MM.1S (cell line): ENCODE results near the gene SLX4IP.

ENCODE experiments used
- EZH2 ChIP-seq: fragments of 300-600 bp; sonication (generic); optimal IDR thresholded peaks from 2 replicates; pipeline ENCODE3; 2017; ENCODE audit warnings: low read depth, mild to moderate bottlenecking, antibody characterized with exemption, low read length, mixed read lengths
- EZH2phosphoT487 ChIP-seq: fragments of 300-600 bp; sonication (generic); IDR thresholded peaks from 2 replicates; pipeline ENCODE4 v1.6.1; 2018; ENCODE audit warnings: antibody characterized with exemption, low read length
- TF ChIP-seq, protein P1 (sequence below): fragments of 300-600 bp; sonication (generic); IDR thresholded peaks from 2 replicates; pipeline ENCODE4 v1.5.1; 2016; ENCODE audit warnings: antibody characterized with exemption, low read length, mixed read lengths

DNA sequence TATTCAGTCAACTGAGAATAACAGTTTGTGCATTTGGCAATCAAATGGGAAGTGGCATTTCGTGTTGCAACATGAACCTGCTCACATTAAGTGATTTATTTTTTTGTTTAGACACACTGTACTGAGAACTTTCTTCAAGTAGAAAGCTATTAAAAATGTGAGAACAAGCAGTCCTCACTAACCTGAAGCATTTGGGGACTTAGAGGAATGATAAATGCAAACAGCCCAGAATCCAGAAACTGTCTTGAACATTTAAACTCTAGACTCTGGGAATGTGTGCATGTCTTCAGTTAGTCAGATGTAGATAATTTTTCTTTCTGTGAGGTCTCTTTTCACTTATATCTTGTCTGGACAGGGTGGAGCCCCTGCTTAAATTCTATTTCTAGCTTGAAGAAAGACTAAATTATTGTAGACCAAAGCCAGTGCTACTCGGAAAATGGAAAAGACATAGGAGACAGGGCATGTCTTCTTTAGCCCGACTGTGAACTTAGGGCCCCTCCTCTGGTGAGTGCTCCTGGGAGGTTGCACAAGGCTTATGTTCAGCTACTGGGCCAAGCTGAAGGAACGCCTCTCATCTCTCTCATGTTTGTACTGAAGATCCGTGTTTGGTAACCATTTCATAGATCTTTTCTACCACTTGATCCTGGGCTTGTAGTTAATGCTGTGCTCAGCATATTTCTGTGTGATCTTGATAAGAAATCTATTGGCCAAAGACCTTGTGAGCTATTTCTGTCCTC is 70.1 kb downstream of the SLX4IP start:
- TF ChIP-seq, protein P1, sequence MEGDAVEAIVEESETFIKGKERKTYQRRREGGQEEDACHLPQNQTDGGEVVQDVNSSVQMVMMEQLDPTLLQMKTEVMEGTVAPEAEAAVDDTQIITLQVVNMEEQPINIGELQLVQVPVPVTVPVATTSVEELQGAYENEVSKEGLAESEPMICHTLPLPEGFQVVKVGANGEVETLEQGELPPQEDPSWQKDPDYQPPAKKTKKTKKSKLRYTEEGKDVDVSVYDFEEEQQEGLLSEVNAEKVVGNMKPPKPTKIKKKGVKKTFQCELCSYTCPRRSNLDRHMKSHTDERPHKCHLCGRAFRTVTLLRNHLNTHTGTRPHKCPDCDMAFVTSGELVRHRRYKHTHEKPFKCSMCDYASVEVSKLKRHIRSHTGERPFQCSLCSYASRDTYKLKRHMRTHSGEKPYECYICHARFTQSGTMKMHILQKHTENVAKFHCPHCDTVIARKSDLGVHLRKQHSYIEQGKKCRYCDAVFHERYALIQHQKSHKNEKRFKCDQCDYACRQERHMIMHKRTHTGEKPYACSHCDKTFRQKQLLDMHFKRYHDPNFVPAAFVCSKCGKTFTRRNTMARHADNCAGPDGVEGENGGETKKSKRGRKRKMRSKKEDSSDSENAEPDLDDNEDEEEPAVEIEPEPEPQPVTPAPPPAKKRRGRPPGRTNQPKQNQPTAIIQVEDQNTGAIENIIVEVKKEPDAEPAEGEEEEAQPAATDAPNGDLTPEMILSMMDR: no peak
- TF ChIP-seq EZH2phosphoT487 (no peak), EZH2 (no peak)
